ENCODE data around the gene ZNF121.

GRCh38 chr19:9622531-9622930 is 38.2 kb upstream of the ZNF121 start:
- TF ChIP-seq CTCF (IDR thresholded peaks at IDR 0.05) (no peak), EZH2 (IDR thresholded peaks at IDR 0.05) (no peak), EZH2phosphoT487 (IDR thresholded peaks at IDR 0.05) (no peak)
